ENCODE results near the gene ATP9B.

ATP9B gene

DNA sequence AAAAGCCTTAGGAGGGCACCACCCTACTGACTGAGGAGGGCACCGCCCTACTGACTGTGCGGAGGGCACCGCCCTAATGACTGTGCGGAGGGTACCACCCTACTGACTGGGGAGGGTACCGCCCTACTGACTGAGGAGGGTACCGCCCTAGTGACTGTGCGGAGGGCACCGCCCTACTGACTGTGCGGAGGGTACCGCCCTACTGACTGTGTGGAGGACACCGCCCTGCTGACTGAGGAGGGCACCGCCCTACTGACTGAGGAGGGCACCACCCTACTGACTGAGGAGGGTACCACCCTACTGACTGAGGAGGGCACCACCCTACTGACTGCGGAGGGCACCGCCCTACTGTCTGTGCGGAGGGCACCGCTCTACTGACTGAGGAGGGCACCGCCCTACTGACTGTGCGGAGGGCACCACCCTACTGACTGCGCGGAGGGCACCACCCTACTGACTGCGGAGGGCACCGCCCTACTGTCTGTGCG, 176.4 kb downstream of the ATP9B start:
- Histone ChIP-seq H3K27ac (ENCODE audit: low read depth in 2 of 2, low read length in 2 of 2) (peak overlapping the region; percentile 41 to 58), H3K36me3 (ENCODE audit: control insufficient read depth in 2 of 2, insufficient read depth in 2 of 2, low read length in 2 of 2) (no peaks in the 10 kb centered on the region), H3K4me3 (ENCODE audit: low read length in 2 of 2) (no peak overlapping the region), H3K4me1 (ENCODE audit: control insufficient read depth in 2 of 2, insufficient read depth in 2 of 2, low read length in 2 of 2) (peaks cover 0 to 2% of the 10 kb centered on the region in 2 donors), H3K9ac (ENCODE audit: low read depth in 1 of 2, low read length in 2 of 2) (no peak overlapping the region), H3K27me3 (ENCODE audit: control insufficient read depth in 2 of 2, insufficient read depth in 2 of 2, low read length in 2 of 2) (no peaks in the 10 kb centered on the region), H3K9me3 (ENCODE audit: control insufficient read depth in 2 of 2, low read length in 2 of 2) (no peaks in the 10 kb centered on the region)

DNA sequence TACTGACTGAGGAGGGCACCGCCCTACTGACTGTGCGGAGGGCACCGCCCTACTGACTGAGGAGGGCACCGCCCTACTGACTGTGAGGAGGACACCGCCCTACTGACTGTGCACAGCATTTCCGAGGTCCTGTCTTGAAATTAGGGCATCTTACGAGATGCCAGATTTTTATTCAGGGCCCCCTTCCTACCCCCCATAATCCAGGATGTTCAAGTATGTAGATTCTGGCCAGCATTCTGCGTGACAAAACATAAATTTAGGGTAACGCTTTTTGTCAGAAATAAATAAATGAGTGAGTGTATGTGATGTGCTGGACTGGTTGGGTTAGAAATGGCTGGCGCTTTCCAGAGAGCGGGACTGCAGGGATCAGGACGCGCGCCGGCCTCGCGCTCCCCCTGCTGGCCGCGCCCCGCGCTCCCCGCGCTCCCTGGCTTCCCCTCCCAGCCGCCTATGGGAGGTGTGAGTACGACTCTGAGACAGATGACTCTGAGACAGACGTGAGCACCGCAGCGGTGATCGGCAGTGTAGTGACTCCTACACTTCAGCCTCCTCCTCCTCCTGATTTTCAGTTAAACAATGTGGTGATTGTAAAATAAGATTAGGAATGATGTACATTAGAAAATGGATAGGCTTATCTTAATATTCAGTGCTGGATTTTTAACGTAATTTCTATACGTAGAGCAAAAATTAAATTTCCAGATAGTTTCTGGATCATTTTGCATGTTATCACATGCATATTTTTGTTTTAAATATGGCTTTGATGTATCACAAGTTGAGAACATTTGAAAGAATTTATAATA, 177.3 kb downstream of the ATP9B start:
- no peak overlapping the region for H3K9ac ChIP-seq (ENCODE audit: low read depth in 1 of 2, low read length in 2 of 2)
- no peaks in the 10 kb centered on the region for H3K27me3 ChIP-seq (ENCODE audit: control insufficient read depth in 2 of 2, insufficient read depth in 2 of 2, low read length in 2 of 2)
- H3K9me3 ChIP-seq (ENCODE audit: control insufficient read depth in 2 of 2, low read length in 2 of 2), result no peaks in the 10 kb centered on the region
- H3K27ac ChIP-seq (ENCODE audit: low read depth in 2 of 2, low read length in 2 of 2), result peak overlapping the region in 1 of 2 donors; percentile 11
- H3K36me3 ChIP-seq (ENCODE audit: control insufficient read depth in 2 of 2, insufficient read depth in 2 of 2, low read length in 2 of 2), result no peaks in the 10 kb centered on the region
- H3K4me3 ChIP-seq (ENCODE audit: low read length in 2 of 2), result no peak overlapping the region
- peaks cover 0 to 2% of the 10 kb centered on the region in 2 donors for H3K4me1 ChIP-seq (ENCODE audit: control insufficient read depth in 2 of 2, insufficient read depth in 2 of 2, low read length in 2 of 2)

DNA sequence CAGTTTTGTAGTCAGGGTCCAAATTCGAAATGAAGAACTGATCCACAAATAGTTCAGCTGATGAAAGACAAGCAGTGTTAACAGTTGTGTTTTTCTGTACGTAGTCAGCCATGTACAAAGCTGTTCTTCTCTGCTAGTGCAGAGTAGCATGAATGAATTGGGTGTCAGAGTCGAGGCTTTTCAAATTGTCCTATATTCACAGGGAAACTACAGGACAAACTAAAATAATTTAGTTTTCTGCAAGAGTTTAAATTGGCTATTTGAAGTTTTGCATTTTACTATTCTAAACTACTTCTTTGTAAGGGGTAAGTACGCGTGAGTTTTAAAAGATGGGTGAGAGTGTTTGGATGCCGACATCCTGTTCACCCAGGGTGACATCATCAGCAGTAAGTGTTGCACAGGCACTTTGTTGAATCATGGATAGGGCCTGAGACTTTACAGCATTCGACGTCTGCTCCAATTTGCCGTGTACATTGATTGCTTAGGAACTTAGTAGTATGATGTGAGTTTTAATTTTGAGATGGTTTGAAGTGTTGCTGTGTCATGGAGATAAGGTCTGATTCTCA, 179.4 kb downstream of the ATP9B start:
- no peak overlapping the region for H3K4me3 ChIP-seq (ENCODE audit: low read length in 2 of 2)
- no peak overlapping the region for H3K27ac ChIP-seq (ENCODE audit: low read depth in 2 of 2, low read length in 2 of 2)
- peaks cover 0 to 2% of the 10 kb centered on the region in 2 donors for H3K4me1 ChIP-seq (ENCODE audit: control insufficient read depth in 2 of 2, insufficient read depth in 2 of 2, low read length in 2 of 2)
- H3K36me3 ChIP-seq (ENCODE audit: control insufficient read depth in 2 of 2, insufficient read depth in 2 of 2, low read length in 2 of 2), result no peaks in the 10 kb centered on the region
- no peaks in the 10 kb centered on the region for H3K9me3 ChIP-seq (ENCODE audit: control insufficient read depth in 2 of 2, low read length in 2 of 2)
- H3K27me3 ChIP-seq (ENCODE audit: control insufficient read depth in 2 of 2, insufficient read depth in 2 of 2, low read length in 2 of 2), result no peaks in the 10 kb centered on the region
- H3K9ac ChIP-seq (ENCODE audit: low read depth in 1 of 2, low read length in 2 of 2), result no peak overlapping the region

DNA sequence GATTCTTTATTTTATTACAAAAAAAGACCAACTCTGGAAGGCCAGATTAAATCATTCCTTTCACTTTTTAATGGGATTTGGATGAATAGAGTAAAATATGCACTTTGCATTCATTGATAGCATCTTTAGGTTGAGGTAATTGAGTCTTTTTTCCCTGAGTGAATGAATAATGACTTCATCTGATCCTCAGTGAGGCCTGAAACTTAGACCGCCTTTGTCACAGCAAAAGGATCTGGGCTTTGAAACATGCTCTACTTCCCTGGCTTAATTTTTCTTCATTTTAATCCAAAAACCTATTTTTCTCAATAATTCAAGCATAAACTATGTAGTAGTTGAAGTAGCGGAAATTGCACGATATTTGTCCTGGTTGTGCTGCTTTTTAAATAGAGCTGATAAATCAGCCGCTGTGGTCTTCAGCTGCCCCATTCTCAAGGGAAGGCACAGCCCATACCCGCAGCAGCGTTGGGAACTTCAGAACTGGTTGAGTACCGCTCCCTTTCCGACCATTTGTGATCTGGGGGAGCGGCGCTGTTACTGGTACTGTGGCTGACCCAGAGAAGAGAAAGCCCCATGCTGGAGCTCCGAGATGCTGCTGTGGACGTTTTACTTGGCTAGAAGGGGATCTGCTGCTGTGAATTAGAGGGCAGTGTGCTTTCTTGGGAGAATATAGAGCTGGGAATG, 181.2 kb downstream of the ATP9B start:
- H3K36me3 ChIP-seq (ENCODE audit: control insufficient read depth in 2 of 2, insufficient read depth in 2 of 2, low read length in 2 of 2), result peaks cover 4 to 7% of the 10 kb centered on the region in 2 donors
- no peak overlapping the region for H3K4me3 ChIP-seq (ENCODE audit: low read length in 2 of 2)
- H3K9ac ChIP-seq (ENCODE audit: low read depth in 1 of 2, low read length in 2 of 2), result no peak overlapping the region
- peaks cover 0 to 2% of the 10 kb centered on the region in 2 donors for H3K4me1 ChIP-seq (ENCODE audit: control insufficient read depth in 2 of 2, insufficient read depth in 2 of 2, low read length in 2 of 2)
- H3K27ac ChIP-seq (ENCODE audit: low read depth in 2 of 2, low read length in 2 of 2), result no peak overlapping the region
- no peaks in the 10 kb centered on the region for H3K27me3 ChIP-seq (ENCODE audit: control insufficient read depth in 2 of 2, insufficient read depth in 2 of 2, low read length in 2 of 2)
- no peaks in the 10 kb centered on the region for H3K9me3 ChIP-seq (ENCODE audit: control insufficient read depth in 2 of 2, low read length in 2 of 2)

DNA sequence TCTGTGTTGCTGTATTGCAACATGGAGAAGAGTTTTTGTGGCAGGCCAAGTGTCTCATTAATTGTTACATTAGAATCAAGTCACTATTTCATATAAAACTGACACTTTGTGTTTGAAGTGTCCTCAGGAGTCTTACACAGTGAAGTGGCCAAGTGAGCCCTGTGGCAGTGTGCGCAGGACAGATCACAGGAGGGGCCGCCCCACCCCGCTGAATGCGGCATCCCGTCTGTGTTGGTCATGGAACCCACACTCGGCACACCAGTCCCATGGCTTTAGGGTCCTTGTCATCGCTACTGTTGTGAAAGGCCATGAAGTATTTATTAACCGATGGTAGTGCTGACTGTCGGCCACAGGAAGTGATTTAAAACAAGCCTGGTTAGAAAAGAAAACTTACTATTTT, 181.8 kb downstream of the ATP9B start:
- H3K4me3 ChIP-seq (ENCODE audit: low read length in 2 of 2), result no peak overlapping the region
- H3K27me3 ChIP-seq (ENCODE audit: control insufficient read depth in 2 of 2, insufficient read depth in 2 of 2, low read length in 2 of 2), result no peaks in the 10 kb centered on the region
- H3K9ac ChIP-seq (ENCODE audit: low read depth in 1 of 2, low read length in 2 of 2), result no peak overlapping the region
- H3K9me3 ChIP-seq (ENCODE audit: control insufficient read depth in 2 of 2, low read length in 2 of 2), result no peaks in the 10 kb centered on the region
- H3K27ac ChIP-seq (ENCODE audit: low read depth in 2 of 2, low read length in 2 of 2), result no peak overlapping the region
- peaks cover 0 to 2% of the 10 kb centered on the region in 2 donors for H3K4me1 ChIP-seq (ENCODE audit: control insufficient read depth in 2 of 2, insufficient read depth in 2 of 2, low read length in 2 of 2)
- peaks cover 4 to 7% of the 10 kb centered on the region in 2 donors for H3K36me3 ChIP-seq (ENCODE audit: control insufficient read depth in 2 of 2, insufficient read depth in 2 of 2, low read length in 2 of 2)

DNA sequence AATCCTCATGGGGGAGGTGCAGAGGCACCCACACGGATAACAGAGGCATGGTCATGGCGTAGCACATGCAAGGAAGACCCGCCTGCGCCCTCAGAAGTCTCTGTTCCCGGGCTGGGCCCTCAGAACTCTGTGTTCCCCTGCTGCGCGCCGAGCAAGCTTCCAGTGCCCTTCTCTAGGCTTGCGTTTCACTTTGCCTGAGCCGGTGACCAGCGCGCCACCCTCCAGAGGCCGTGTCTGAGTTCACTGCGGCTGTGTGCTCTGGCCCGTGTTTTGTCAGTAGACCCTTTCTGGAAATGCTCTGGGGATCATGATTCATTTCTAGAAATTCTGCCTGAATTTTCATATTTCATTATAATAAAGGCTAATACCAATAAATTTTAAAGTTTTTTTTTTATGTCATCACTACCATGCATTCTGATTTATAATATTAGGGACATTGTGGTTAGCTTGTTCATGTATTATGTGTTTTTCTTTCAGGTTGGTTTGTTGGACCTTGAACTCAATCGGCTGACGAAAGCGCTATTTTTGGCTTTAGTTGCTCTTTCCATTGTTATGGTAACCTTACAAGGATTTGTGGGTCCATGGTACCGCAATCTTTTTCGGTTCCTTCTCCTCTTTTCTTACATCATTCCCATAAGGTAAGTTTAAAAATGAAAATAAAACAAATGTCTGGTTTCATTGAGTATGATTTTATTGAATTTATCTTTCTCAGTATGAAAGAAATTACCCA, 183.9 kb downstream of the ATP9B start:
- peaks cover 6 to 7% of the 10 kb centered on the region in 2 donors for H3K36me3 ChIP-seq (ENCODE audit: control insufficient read depth in 2 of 2, insufficient read depth in 2 of 2, low read length in 2 of 2)
- H3K4me1 ChIP-seq (ENCODE audit: control insufficient read depth in 2 of 2, insufficient read depth in 2 of 2, low read length in 2 of 2), result no peaks in the 10 kb centered on the region
- H3K27me3 ChIP-seq (ENCODE audit: control insufficient read depth in 2 of 2, insufficient read depth in 2 of 2, low read length in 2 of 2), result no peaks in the 10 kb centered on the region
- no peak overlapping the region for H3K9ac ChIP-seq (ENCODE audit: low read depth in 1 of 2, low read length in 2 of 2)
- H3K27ac ChIP-seq (ENCODE audit: low read depth in 2 of 2, low read length in 2 of 2), result no peak overlapping the region
- H3K9me3 ChIP-seq (ENCODE audit: control insufficient read depth in 2 of 2, low read length in 2 of 2), result no peaks in the 10 kb centered on the region
- H3K4me3 ChIP-seq (ENCODE audit: low read length in 2 of 2), result no peak overlapping the region

DNA sequence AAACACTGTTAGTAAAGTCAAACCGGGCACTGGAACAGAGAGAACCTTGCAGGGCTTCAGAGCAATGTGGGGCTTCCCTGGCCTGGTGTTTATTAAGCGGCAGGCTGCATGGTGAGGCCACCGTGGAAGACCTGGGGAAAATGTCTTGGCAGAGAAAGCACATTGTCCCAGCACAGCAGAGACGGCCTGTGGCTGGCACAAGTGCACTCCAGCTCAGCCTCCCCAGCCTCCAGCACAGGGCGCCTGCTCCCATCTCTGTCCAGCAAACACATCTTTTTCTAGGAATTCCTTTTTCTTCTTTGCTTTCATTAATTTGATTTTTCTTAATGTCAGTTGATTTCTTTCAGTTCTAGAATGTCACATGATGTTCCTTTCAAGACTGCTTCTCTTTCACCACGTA, 188.3 kb downstream of the ATP9B start:
- Histone ChIP-seq H3K9ac (ENCODE audit: low read depth in 1 of 2, low read length in 2 of 2) (no peak overlapping the region), H3K36me3 (ENCODE audit: control insufficient read depth in 2 of 2, insufficient read depth in 2 of 2, low read length in 2 of 2) (peaks cover 6 to 7% of the 10 kb centered on the region in 2 donors), H3K4me3 (ENCODE audit: low read length in 2 of 2) (no peak overlapping the region), H3K27ac (ENCODE audit: low read depth in 2 of 2, low read length in 2 of 2) (no peak overlapping the region), H3K4me1 (ENCODE audit: control insufficient read depth in 2 of 2, insufficient read depth in 2 of 2, low read length in 2 of 2) (no peaks in the 10 kb centered on the region), H3K9me3 (ENCODE audit: control insufficient read depth in 2 of 2, low read length in 2 of 2) (no peaks in the 10 kb centered on the region), H3K27me3 (ENCODE audit: control insufficient read depth in 2 of 2, insufficient read depth in 2 of 2, low read length in 2 of 2) (no peaks in the 10 kb centered on the region)

DNA sequence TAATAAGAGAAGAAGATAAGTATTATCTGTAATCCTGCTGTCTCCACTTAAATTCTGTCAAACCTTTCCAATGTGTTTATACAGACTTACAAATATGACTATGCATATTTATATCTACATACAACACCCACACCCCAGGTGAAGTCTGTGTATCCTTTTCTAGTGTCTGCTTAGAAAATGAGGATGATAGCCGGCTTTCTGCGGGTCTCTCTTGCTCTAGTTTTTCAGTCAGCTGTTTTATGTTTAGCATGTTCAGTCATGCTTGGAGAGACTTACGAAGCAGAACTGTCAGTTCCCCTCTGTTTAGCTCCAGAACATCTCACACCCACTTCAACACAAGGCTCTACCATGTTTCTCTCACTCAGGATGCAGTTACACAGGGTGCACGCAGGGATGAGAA, 189.3 kb downstream of the ATP9B start:
- Histone ChIP-seq H3K9ac (ENCODE audit: low read depth in 1 of 2, low read length in 2 of 2) (no peak overlapping the region), H3K9me3 (ENCODE audit: control insufficient read depth in 2 of 2, low read length in 2 of 2) (no peaks in the 10 kb centered on the region), H3K27me3 (ENCODE audit: control insufficient read depth in 2 of 2, insufficient read depth in 2 of 2, low read length in 2 of 2) (no peaks in the 10 kb centered on the region), H3K27ac (ENCODE audit: low read depth in 2 of 2, low read length in 2 of 2) (no peak overlapping the region), H3K36me3 (ENCODE audit: control insufficient read depth in 2 of 2, insufficient read depth in 2 of 2, low read length in 2 of 2) (peaks cover 6 to 7% of the 10 kb centered on the region in 2 donors), H3K4me3 (ENCODE audit: low read length in 2 of 2) (no peak overlapping the region), H3K4me1 (ENCODE audit: control insufficient read depth in 2 of 2, insufficient read depth in 2 of 2, low read length in 2 of 2) (no peaks in the 10 kb centered on the region)

DNA sequence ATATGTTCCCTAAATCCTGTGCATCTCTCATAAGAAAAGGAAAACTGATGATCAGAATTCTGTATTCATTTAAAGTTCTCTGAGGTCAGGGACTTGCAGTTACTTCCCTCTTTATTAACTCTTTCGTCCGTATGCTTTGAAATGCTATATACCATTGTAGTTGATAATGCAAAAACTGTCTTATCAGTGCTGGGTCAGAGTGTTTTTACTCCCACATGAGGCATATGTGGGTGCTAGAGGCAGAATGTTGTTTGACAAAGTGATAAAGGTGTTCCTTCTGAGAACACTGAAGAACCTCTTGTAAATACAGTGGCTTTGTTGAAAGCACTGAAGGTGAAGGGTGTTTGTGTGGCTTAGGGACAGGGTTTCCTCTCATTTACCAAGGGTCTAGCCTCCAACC, 190.0 kb downstream of the ATP9B start:
- no peak overlapping the region for H3K4me3 ChIP-seq (ENCODE audit: low read length in 2 of 2)
- peaks cover 5 to 8% of the 10 kb centered on the region in 2 donors for H3K36me3 ChIP-seq (ENCODE audit: control insufficient read depth in 2 of 2, insufficient read depth in 2 of 2, low read length in 2 of 2)

More for the DNA sequence above, 190.0 kb downstream of the ATP9B start:
- H3K9me3 ChIP-seq (ENCODE audit: control insufficient read depth in 2 of 2, low read length in 2 of 2), result no peaks in the 10 kb centered on the region
- H3K27ac ChIP-seq (ENCODE audit: low read depth in 2 of 2, low read length in 2 of 2), result no peak overlapping the region
- H3K27me3 ChIP-seq (ENCODE audit: control insufficient read depth in 2 of 2, insufficient read depth in 2 of 2, low read length in 2 of 2), result no peaks in the 10 kb centered on the region
- no peaks in the 10 kb centered on the region for H3K4me1 ChIP-seq (ENCODE audit: control insufficient read depth in 2 of 2, insufficient read depth in 2 of 2, low read length in 2 of 2)
- no peak overlapping the region for H3K9ac ChIP-seq (ENCODE audit: low read depth in 1 of 2, low read length in 2 of 2)

Measured in mucosa of rectum (tissue), 2 donors.